Muscle layer of colon (tissue), 2 donors: ENCODE data around the gene PPP1R14D.

Experiments
- H3K27ac ChIP-seq: one replicate; pipeline ENCODE4 v1.7.0; 2013; ENCODE audit warnings: low read depth, mild to moderate bottlenecking, low read length, moderate library complexity
- H3K27me3 ChIP-seq, 2 donors: one replicate each; pipeline ENCODE4 v1.7.0; 2013; ENCODE audit warnings: low read length in 2 of 2, mild to moderate bottlenecking in 2 of 2; ENCODE audit not compliant: insufficient read depth in 2 of 2, control insufficient read depth in 1 of 2
- H3K36me3 ChIP-seq: one replicate; pipeline ENCODE4 v1.7.0; 2013; ENCODE audit warnings: mild to moderate bottlenecking, low read length; ENCODE audit not compliant: insufficient read depth
- H3K4me1 ChIP-seq: one replicate; pipeline ENCODE4 v1.7.0; 2013; ENCODE audit warnings: mild to moderate bottlenecking, low read length; ENCODE audit not compliant: insufficient read depth
- H3K4me3 ChIP-seq, 2 donors: one replicate each; pipeline ENCODE4 v1.7.0; 2013; ENCODE audit warnings: low read length in 2 of 2, low read depth in 1 of 2, mild to moderate bottlenecking in 1 of 2, moderate library complexity in 1 of 2
- H3K9ac ChIP-seq: one replicate; pipeline ENCODE4 v1.7.0; 2013; ENCODE audit warnings: low read length
- H3K9me3 ChIP-seq: one replicate; pipeline ENCODE4 v1.7.0; 2013; ENCODE audit warnings: mild to moderate bottlenecking, low read length
- donor health status: abdominal sarcoma.
- donor health status: Adenocarcinoma of cecum.

PPP1R14D gene

GRCh38 chr15:40773496-40773895 lies 55.0 kb downstream of the PPP1R14D start:
- Histone ChIP-seq H3K4me3 (no peak overlapping the region), H3K27ac (no peak overlapping the region), H3K4me1 (peaks cover 4% of the 10 kb centered on the region), H3K36me3 (peaks cover 68% of the 10 kb centered on the region), H3K9me3 (no peaks in the 10 kb centered on the region), H3K27me3 (no peaks in the 10 kb centered on the region), H3K9ac (no peak overlapping the region)

GRCh38 chr15:40772014-40772413 lies 56.5 kb downstream of the PPP1R14D start:
- Histone ChIP-seq H3K4me1 (peaks cover 4% of the 10 kb centered on the region), H3K27ac (no peak overlapping the region), H3K36me3 (peaks cover 54% of the 10 kb centered on the region)

GRCh38 chr15:40771242-40771641 lies 57.3 kb downstream of the PPP1R14D start:
- Histone ChIP-seq H3K27me3 (no peaks in the 10 kb centered on the region), H3K4me1 (peaks cover 4% of the 10 kb centered on the region), H3K36me3 (peaks cover 47% of the 10 kb centered on the region), H3K4me3 (no peak overlapping the region), H3K9me3 (no peaks in the 10 kb centered on the region), H3K9ac (no peak overlapping the region), H3K27ac (no peak overlapping the region)

More at GRCh38 chr15:40772014-40772413, 56.5 kb downstream of the PPP1R14D start:
- Histone ChIP-seq H3K9ac (no peak overlapping the region), H3K4me3 (no peak overlapping the region), H3K9me3 (no peaks in the 10 kb centered on the region), H3K27me3 (no peaks in the 10 kb centered on the region)

DNA sequence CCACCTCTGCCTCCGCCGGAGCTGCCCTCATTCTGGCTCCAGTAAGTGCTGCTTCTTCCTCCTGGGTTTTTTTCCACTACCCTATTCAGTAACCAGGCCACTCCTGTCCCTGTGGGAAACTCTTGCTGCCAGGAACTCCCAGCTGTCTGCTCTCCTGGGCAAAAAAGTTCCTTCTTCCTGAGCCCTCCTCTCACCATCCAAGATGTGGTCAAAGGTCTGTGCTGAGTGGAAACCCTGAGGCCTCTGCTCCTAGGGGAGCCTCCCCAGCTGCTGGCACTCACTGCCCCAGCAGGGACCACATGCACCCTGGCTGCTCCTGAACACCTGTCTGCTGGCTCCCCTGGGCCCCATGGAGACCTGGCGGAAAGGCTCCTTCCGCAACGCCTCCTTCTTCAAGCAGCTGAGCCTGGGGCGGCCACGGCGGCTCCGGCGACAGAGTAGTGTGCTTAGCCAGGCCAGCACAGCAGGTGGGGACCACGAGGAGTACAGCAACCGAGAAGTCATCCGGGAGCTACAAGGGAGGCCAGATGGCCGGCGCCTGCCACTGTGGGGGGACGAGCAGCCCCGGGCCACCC lies 58.3 kb downstream of the PPP1R14D start:
- Histone ChIP-seq H3K4me1 (peaks cover 4% of the 10 kb centered on the region), H3K9ac (no peak overlapping the region), H3K27me3 (no peaks in the 10 kb centered on the region), H3K4me3 (no peak overlapping the region), H3K9me3 (no peaks in the 10 kb centered on the region), H3K36me3 (peaks cover 37% of the 10 kb centered on the region), H3K27ac (no peak overlapping the region)

DNA sequence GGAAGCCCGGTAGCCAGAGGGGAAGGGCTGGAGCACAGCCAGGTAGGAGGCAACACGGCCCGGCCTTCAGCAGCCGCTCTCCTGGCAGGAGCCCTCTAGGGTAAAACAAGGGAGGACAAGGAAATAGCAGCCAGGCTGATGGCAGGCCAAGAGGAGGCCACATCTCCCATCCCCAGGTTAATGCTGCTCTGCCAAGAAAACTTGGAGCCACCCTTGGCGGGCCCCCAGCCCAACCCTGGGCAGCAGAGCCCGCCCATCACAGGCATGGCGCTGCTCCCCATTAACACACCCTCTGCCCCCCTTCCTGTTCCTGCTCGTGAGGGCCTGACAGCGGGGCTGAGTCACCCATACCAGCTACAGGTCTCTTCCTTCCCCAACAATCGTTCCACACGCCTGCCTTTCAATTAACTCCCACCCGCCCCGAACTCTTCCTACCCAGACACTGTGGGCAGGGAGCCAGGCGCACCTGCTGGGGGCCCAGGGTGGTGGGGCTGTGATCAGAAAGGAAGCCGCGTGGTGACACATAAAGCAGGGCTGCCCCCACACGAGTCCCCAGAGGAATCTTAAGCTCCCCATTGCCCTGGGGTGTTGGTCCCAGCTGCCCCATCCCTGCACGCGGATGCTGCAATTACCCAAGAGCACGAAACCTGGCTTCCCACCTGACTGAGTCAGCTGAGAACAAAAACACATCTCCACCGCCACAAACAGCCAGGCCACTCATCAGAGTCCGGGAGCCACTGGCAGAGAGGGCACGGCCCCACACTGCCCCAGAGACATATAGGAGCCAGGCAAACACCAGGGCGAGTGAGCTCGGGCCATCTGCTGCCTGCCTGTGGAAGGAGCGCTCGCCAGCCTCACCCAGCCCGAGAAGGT lies 59.0 kb downstream of the PPP1R14D start, which contains the start of gene C15orf62:
Gene C15orf62 (plus strand): TSS at position 707 of the 873 bp plus-strand sequence. CDS start 516 bp downstream, outside the sequence.
- no peak within 1 kb of the TSS for H3K27ac ChIP-seq
- no peak within 1 kb of the TSS for H3K9ac ChIP-seq
- peaks cover 8% of the 10 kb centered on the region for H3K4me1 ChIP-seq
- no peaks in the 10 kb centered on the region for H3K9me3 ChIP-seq
- H3K36me3 ChIP-seq = peaks cover 30% of the 10 kb centered on the region
- no peaks in the 10 kb centered on the region for H3K27me3 ChIP-seq
- no peak within 1 kb of the TSS for H3K4me3 ChIP-seq

DNA sequence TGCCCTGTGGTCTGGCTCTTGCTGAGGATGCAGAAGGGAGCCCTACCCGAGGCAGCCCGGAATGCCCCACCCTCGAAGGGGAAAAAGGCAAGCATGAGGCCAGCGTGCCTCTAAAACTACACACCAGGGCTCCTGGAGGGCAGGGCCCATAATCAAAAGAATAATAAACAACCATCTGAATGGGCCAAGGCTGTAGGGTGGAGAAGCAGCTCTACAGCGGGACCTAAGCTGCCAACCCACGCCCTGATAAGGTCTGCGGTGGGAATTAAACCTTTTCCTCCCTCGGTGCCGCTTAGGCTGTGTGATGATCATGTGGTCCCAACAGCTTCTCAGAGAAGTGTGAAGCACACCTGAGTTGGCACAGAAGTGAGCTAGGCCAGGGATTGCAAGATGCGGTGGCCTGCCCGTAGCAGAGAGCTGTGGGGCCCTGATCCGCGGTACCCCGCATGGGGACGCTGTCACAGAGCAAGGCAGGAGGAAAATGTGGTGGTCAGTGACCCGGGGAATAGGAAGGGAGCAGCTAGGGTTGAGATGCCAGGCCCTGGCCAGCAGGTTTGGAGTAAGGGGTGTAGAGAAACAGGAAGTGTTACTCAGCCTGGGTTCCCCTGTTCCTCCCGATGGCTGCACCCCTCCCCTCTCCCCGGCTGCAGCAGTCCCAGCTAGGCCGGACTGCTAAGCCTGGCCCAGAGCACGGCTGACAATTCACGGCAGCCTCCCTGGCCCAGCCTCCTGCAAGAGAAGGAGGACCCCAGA lies 59.8 kb downstream of the PPP1R14D start:
- no peak overlapping the region for H3K9ac ChIP-seq

DNA sequence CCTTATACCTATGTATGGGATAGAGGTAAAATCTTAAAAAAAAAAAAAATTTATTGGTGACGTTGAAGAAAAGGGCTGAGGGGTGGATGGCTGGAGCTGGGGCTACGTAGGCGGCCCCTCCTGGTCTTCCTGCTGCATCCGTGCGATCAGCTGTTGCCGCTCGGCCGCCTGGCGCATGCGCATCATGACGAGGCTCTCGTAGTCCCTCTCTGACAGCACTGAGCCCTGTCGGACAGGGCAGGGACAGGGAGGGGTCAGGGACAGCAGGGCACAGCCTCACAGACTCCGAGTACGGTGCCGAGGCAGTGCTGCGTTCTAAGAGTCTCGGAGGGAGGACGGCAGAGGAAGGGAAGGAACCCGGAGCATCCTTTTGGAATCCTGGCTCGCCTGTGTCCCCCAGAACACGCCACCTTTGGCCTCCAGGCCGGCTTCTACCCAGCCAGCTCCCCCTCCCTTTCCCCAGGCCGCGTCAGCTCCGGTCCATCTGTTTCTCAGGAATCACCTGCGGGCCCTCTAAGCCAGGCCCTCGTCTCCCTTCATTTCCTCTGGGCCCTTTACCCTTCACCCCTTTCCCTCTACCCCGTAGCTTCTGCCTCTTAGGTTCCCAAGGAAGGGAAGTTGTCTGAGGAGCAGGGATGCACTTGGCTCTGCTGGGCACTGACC lies 60.5 kb downstream of the PPP1R14D start:
- peaks cover 17% of the 10 kb centered on the region for H3K4me1 ChIP-seq

More for the DNA sequence above, 59.8 kb downstream of the PPP1R14D start:
- Histone ChIP-seq H3K27me3 (no peaks in the 10 kb centered on the region), H3K36me3 (peaks cover 22% of the 10 kb centered on the region), H3K4me1 (peaks cover 10% of the 10 kb centered on the region), H3K9me3 (no peaks in the 10 kb centered on the region), H3K27ac (no peak overlapping the region), H3K4me3 (no peak overlapping the region)

GRCh38 chr15:40766906-40767837 lies 61.3 kb downstream of the PPP1R14D start:
- Histone ChIP-seq H3K4me3 (no peak overlapping the region), H3K27me3 (no peaks in the 10 kb centered on the region), H3K9ac (no peak overlapping the region), H3K9me3 (no peaks in the 10 kb centered on the region), H3K4me1 (peaks cover 18% of the 10 kb centered on the region), H3K36me3 (peaks cover 9% of the 10 kb centered on the region), H3K27ac (no peak overlapping the region)

More for the DNA sequence above, 60.5 kb downstream of the PPP1R14D start:
- Histone ChIP-seq H3K27me3 (no peaks in the 10 kb centered on the region), H3K9ac (no peak overlapping the region), H3K36me3 (peaks cover 15% of the 10 kb centered on the region), H3K9me3 (no peaks in the 10 kb centered on the region), H3K27ac (no peak overlapping the region), H3K4me3 (no peak overlapping the region)

- Histone ChIP-seq H3K9ac (no peak overlapping the region), H3K27me3 (no peaks in the 10 kb centered on the region), H3K4me3 (no peak overlapping the region), H3K27ac (no peak overlapping the region), H3K36me3 (peaks cover under 1% of the 10 kb centered on the region), H3K9me3 (no peaks in the 10 kb centered on the region), H3K4me1 (peaks cover 18% of the 10 kb centered on the region)
These were observed 62.2 kb downstream of the PPP1R14D start for GRCh38 chr15:40766194-40766815.
